Stimulated activated CD4-positive, alpha-beta T cell treated with anti-CD3 and anti-CD28 coated beads, Interleukin-12 subunit alpha, Interleukin-12 subunit beta, amount 100 ng/mL, for 24 hours (primary cell): ENCODE results near the gene JMJD7.

ENCODE experiments used
- DNase-seq, 2 experiments: peaks; one replicate each; pipeline ENCODE4 v3.0.0-alpha.2; 2020; ENCODE audit warnings: low read depth in 2 of 2

Gene JMJD7

DNA sequence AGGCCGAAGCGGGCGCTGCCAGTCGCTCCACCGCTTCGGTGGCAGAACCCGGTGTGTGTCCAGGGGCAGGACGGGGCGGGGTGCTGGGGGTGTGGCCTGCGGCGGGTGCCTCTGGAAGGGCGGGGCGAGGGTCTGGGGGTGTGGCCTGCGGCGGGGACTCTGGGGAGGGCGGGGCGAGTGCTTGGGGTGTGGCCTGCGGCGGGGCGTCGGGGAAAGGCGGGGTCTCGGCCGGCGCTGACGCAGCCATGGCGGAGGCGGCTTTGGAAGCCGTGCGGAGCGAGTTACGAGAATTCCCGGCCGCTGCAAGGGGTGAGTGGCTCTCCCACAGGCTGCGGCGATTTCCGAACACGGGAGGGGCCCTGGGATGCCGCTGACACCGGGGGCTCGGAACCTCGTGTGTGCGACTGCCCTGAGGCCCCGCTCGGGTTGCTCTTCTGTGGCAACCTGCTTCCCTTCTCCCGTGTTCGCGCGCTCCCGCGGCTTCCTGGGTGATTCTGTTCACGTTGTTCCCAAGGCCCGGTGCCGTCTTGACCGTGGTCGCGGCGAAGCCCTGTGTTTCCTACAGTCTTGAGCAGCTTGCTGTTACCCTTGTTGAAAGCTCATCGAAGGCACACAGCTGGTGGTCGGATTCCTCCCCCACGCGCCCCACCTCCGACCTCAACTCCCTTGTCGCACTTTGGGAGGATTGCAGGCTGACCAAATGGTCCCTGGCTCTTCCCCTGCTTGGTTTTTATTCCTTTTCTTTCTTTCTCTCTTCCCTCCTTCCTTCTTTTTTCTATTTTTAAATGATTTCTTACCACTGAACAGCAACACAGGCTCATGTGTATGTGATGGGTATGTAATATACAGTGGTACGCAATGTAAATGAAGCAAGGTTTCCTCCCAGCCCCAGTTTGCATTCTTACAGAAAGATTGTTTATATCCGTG lies at the start of gene JMJD7:
JMJD7 (plus strand) TSS at position 213 of the 927 bp plus-strand sequence; CDS start at position 246, 33 bp downstream.
- peak; percentile 89 to 96 for DNase-seq

- no peak for DNase-seq
Observed at GRCh38 chr15:41778521-41778920, 49.4 kb upstream of the JMJD7 start.

DNA sequence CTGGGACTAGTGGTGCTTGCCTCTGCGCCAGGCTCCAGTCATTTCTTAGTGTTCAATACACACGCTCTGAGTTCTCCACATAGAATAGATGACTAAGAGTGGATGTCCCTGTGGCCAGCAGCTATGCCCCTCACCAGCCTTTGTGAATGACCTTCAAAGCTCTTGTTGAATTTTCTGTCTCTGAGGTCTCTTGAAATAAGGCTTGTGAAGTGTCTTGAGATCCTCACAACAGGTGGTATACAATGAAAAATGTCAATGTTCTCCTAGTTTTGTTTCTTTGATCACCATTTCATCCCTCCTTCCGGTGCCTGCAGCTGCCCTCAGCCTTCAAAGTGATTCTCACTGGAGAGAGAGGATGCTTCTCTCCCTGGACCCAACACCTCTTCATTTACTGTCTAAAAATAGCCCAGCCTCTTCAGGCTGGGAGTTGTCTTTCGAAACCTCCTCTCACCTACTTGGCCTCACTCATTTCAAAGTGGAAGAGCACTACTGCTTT lies 48.2 kb upstream of the JMJD7 start:
- no peak for DNase-seq

DNA sequence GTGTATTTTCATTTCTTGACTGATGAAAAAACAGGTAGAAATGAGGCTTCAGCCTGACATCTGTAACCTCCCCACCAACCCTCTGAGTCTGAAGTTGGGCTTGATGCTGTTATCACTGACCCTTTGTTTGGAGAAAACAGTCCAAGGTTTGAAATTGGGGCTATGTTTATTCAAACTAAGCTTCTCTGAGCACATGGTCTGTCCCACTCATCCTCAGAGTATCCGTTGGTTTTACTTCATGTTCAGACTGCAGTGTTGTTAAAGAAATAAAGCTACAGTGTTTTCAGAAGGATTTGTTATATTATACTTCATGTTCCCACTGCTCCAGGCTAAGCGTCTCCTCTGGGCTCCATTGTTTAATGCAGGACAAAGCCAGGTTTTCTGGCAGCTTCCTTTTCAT lies 47.6 kb upstream of the JMJD7 start:
- DNase-seq: no peak

GRCh38 chr15:41780727-41781126 lies 47.2 kb upstream of the JMJD7 start:
- no peak for DNase-seq

- DNase-seq: no peak
Observed at GRCh38 chr15:41782371-41783282, 45.3 kb upstream of the JMJD7 start.

GRCh38 chr15:41783296-41783695 lies 44.6 kb upstream of the JMJD7 start:
- no peak for DNase-seq

- DNase-seq: no peak
Observed at GRCh38 chr15:41788262-41788661, 39.6 kb upstream of the JMJD7 start.

DNA sequence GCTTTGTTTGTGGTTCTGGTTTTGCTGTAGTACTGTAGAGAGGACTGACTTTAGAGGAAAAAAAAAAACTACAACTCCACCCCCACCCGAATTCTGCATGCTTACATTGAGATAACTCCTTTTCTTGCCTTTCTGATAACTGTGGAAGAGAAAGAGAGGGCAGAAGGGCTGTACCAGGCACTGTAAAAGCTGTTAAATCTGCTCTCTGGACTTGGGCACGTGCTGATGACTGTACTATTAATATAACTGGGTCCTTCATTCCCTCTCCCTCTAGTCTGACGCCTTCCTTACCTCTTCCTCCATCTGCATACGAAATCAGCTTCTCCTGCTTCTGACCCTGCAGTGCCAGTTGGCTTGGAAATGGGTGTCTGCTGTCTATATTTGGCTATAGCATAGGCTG lies 38.7 kb upstream of the JMJD7 start:
- DNase-seq: no peak

DNA sequence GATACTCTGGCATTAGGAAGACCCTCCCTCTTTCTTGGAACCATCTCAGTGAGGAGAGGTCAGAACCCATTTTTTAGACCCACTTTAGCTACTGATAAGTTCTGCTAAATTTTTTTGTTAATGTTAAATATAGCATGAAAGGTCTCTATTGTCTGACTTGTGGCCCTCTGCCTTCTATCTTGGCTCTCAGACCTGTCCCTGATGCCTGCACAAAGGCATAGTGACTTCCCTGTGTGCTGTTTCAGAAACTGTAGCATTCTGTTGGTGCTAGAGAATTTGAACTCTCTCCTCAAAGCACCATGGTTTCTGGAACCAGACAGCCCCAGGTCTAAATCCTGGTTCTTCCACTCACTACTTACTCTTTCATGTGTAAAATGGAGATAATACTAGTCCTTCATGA lies 38.2 kb upstream of the JMJD7 start:
- DNase-seq: no peak

GRCh38 chr15:41790169-41790568 lies 37.7 kb upstream of the JMJD7 start:
- DNase-seq: no peak

GRCh38 chr15:41790756-41791546 lies 36.9 kb upstream of the JMJD7 start:
- DNase-seq: no peak

DNA sequence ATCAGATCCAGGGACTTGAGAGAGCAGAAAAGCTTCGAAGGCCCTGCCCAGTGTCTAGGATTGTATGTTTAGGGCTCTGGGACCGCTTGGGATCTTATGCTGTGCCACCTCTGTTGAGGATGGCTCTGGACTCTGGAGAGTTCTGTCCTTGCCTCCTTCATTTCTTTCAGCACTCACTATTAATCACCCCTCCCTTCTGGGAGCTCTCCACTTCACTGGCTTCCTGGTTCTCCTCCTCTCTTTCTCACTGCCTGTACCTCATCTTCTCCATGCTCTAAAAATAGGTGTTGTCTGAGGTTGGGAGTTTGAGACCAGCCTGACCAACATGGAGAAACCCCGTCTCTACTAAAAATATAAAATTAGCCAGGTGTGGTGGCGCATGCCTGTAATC lies 36.4 kb upstream of the JMJD7 start:
- no peak for DNase-seq

GRCh38 chr15:41792000-41792637 lies 35.8 kb upstream of the JMJD7 start:
- DNase-seq: no peak

DNA sequence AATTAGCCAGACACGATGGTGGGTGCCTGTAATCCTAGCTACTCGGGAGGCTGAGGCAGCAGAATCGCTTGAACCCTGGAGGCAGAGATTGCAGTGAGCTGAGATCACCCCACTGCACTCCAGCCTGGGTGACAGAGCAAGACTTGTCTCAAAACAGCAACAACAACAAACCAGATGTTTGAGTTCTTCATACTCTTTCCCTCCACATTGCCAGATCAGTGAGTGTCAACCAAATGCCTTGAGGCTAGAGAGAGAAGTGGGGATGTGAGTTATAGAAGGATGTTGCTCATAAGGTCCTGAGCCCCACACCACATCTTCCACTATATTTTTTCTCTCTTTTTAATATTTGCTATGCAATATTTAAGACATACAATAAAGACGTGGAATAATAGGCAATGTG lies 33.8 kb upstream of the JMJD7 start:
- no peak for DNase-seq

- no peak for DNase-seq
Observed at GRCh38 chr15:41795996-41796856, 31.7 kb upstream of the JMJD7 start.

DNA sequence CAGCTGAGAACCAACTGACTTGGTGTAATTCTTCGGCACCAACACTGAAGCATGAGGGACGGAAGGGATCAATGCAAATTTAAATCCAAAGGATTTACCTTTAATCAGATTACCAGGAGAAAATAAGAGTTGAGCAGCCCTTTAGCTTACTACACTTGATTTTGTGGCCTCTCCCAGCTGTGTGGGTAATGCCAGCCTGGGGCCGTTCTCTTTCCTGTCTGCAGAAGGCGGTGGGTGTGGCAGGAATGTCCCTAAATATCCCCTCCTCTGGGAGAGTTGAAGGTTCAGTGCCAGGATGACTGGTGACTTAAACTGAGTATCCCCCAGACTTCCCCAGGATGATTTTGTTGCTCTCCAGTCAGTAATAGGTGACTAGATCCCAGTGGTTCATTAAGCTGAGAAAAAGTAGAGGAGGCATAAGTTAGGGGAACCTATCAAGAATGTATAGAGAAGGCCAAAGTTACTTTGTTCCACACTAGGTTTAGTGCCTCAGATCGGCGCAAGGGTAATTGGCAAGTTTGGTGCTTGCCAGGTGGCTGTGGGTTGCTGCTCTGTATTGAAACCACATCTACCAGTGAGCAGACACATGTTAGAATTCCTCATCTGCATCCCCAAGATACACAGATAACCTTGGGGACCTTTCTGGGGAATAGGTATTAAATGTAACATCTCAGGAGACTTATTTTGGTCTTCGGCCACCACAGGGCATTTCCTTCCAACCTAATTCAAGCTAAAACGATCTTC lies 30.5 kb upstream of the JMJD7 start:
- no peak for DNase-seq

DNA sequence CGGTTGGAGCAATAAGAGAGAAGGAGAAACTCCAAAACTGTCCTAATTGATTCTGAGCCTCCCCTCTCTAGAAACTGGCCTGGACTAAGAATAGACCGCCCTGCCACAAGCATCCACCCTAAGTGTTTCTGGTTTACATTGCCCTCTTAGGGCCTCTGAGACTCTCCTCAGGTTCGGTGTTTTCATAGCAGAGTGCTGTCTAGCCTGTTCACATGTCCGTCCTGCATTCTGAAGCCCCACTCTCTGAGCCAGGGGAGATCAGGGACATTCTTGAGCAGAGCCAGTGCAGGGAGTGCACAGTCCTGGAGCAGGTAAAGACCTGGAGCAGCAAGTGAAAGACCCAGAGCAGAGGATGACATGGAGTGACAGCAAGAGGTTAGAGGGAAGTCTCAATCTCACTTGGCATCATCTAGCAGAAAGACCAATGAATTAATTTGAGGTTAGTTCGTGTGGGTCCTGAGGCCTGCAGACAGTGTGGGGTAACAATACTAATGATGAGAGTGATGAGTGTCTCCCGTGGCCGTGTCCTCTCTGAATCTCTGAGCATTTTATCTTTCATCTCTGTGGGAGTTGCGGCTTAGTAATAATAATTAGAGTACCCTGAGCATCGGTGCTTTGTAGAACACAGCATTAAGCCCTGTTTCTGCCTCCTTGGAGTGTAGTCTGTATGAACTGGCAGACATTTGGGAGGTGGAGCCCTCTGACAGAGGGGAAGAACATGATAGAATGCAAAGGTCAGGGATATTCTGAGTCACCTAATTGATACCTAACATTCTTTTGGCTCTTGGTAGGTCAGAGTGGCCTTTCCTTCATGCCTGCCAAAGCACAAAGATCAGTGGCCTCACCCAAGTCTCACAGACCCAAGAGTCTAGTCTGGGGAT lies 29.0 kb upstream of the JMJD7 start:
- DNase-seq: no peak

- DNase-seq: no peak
Observed at GRCh38 chr15:41799488-41799805, 28.4 kb upstream of the JMJD7 start.
